Progenitor cell of endocrine pancreas (in vitro differentiated cells): ENCODE measurements around the gene KIFAP3. TPM values are rescaled to one million over a fixed set of nuclear protein-coding genes. Genes with fewer than 3 reads are reported as not detected.
"Not testable (repeated sequence)": the region's sequence is repeated elsewhere in the genome, so short reads cannot be mapped to it uniquely, and the experiment has no call there.

ENCODE experiments used
- DNase-seq: peaks from one replicate; pipeline ENCODE4 v3.0.0; 2021; ENCODE audit warnings: low spot score; ENCODE audit not compliant: unreplicated experiment
- H3K27ac Mint-ChIP-seq: 2 replicates; pipeline ENCODE4 v1.8.0; 2021; ENCODE audit warnings: mild to moderate bottlenecking, moderate library complexity, mixed read lengths
- H3K27me3 Mint-ChIP-seq: 2 replicates; pipeline ENCODE4 v1.8.0; 2021; ENCODE audit warnings: mixed read lengths
- H3K36me3 Mint-ChIP-seq: 2 replicates; pipeline ENCODE4 v1.8.0; 2022; ENCODE audit warnings: mixed read lengths; ENCODE audit not compliant: insufficient read depth
- H3K4me1 Mint-ChIP-seq: 2 replicates; pipeline ENCODE4 v1.8.0; 2021; ENCODE audit warnings: low read depth, mixed read lengths
- H3K4me3 Mint-ChIP-seq: 2 replicates; pipeline ENCODE4 v1.8.0; 2021; ENCODE audit warnings: low read depth, mild to moderate bottlenecking, moderate library complexity, mixed read lengths
- H3K9me3 Mint-ChIP-seq: 2 replicates; pipeline ENCODE4 v1.8.0; 2021; ENCODE audit warnings: low read depth, mixed read lengths
- CTCF ChIP-seq: fragments of 200-600 bp; sonication (generic); IDR thresholded peaks from one replicate; pipeline ENCODE4 v1.5.0; 2021; ENCODE audit warnings: antibody characterized with exemption, mild to moderate bottlenecking; ENCODE audit not compliant: unreplicated experiment
- total RNA-seq: library from RNA; stranded (reverse); gene quantifications from 2 replicates; pipeline ENCODE4 v1.2.1, GENCODE V29; 2021

KIFAP3 gene
- total RNA-seq, 1 donor from 2014 or later, result 24.6 TPM

- Mint-ChIP-seq H3K4me3 (no peak overlapping the region), H3K36me3 (peaks cover 1% of the 10 kb centered on the region), H3K4me1 (peaks cover 18% of the 10 kb centered on the region), H3K27ac (no peak overlapping the region), H3K27me3 (no peaks in the 10 kb centered on the region), H3K9me3 (no peaks in the 10 kb centered on the region)
- no peak for TF ChIP-seq CTCF
- DNase-seq, result no peak
Observed at GRCh38 chr1:170071378-170071777, 3.1 kb downstream of the KIFAP3 start.

DNA sequence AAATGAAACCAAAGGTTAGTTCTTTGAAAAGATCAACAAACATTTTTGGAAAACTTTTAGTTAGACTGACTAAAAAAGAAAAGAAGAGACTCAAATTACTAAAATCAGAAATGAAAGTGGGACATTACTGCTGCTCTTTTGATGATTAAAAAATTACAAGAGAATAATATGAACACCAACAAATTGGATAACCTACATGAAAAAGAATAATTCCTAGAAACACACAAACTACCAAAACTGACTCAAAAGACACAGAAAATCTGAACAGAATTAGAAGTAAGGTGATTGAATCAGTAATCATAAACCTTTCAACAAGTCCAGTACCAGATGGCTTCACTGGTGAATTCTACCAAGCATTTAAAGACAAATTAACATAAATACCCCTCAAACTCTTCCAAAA, 5.6 kb downstream of the KIFAP3 start:
- peaks cover 10% of the 10 kb centered on the region for H3K4me1 Mint-ChIP-seq
- TF ChIP-seq CTCF, result no peak
- H3K27me3 Mint-ChIP-seq, result no peaks in the 10 kb centered on the region
- no peak overlapping the region for H3K4me3 Mint-ChIP-seq
- H3K36me3 Mint-ChIP-seq, result peaks cover 1% of the 10 kb centered on the region
- no peak for DNase-seq
- H3K9me3 Mint-ChIP-seq, result no peaks in the 10 kb centered on the region
- H3K27ac Mint-ChIP-seq, result no peak overlapping the region

DNA sequence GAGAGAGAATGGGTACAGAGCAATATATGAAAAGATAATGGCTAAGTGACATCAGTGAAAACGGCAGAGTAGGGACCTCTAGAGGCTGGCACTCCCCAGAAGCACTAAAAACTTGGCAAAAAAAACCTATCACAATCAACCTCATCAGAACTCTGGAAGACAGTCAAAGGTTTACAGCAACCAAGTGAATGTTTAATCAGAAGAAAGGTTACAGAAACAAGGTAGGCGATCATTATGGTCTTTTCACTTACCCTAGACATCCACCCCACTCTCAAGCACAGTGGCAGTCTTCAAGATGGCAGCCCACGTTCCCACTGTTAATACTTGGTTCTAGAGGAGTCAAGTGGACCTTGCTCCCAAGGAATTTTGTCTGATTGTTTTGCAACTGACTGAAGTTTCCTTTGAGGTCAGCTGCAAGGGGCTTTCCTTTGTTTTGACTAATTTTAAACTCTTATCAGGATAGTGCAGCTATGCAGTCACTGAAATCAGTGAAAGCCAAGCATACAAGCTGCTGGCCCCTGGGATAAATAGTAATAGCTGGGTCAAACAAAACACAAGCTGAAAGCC, 7.2 kb downstream of the KIFAP3 start:
- H3K9me3 Mint-ChIP-seq, result peaks cover 8% of the 10 kb centered on the region
- no peak for TF ChIP-seq CTCF
- peaks cover 1% of the 10 kb centered on the region for H3K36me3 Mint-ChIP-seq
- no peak overlapping the region for H3K27ac Mint-ChIP-seq
- DNase-seq, result no peak
- no peaks in the 10 kb centered on the region for H3K27me3 Mint-ChIP-seq
- H3K4me1 Mint-ChIP-seq, result peaks cover 7% of the 10 kb centered on the region
- H3K4me3 Mint-ChIP-seq, result no peak overlapping the region

DNA sequence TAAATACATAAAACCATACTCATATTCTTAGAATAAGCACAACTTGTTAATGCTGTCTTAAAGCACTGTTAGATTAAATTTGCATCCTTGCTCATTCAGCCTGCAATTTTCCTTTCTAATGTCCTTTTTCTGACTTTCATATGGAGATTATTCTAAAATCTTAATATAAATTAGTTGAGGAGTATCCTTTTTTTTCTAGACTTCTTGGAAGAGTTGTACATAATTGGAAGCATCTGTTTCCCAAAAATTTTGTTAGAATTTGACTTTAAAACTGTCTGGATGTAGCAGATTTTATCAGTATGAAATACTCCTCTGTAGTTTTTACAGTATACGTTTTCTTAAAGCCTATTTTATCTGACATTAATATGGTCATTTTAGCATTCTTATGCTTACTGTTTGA, 9.7 kb downstream of the KIFAP3 start:
- Mint-ChIP-seq H3K4me3 (no peak overlapping the region), H3K36me3 (peaks cover 3% of the 10 kb centered on the region), H3K27ac (no peak overlapping the region), H3K9me3 (peaks cover 15% of the 10 kb centered on the region), H3K27me3 (no peaks in the 10 kb centered on the region), H3K4me1 (peaks cover 5% of the 10 kb centered on the region)
- no peak for DNase-seq
- TF ChIP-seq CTCF, result no peak

GRCh38 chr1:170063109-170063826, 11.2 kb downstream of the KIFAP3 start:
- no peak overlapping the region for H3K4me3 Mint-ChIP-seq
- no peak overlapping the region for H3K27ac Mint-ChIP-seq
- no peak for TF ChIP-seq CTCF
- H3K36me3 Mint-ChIP-seq, result peaks cover 3% of the 10 kb centered on the region
- no peak for DNase-seq
- peaks cover 15% of the 10 kb centered on the region for H3K9me3 Mint-ChIP-seq
- peaks cover 4% of the 10 kb centered on the region for H3K4me1 Mint-ChIP-seq
- H3K27me3 Mint-ChIP-seq, result no peaks in the 10 kb centered on the region

- not testable (repeated sequence) for H3K4me3 Mint-ChIP-seq, DNase-seq, H3K4me1 Mint-ChIP-seq, H3K27me3 Mint-ChIP-seq, H3K27ac Mint-ChIP-seq, H3K36me3 Mint-ChIP-seq
- peaks cover 15% of the 10 kb centered on the region for H3K9me3 Mint-ChIP-seq
Observed at GRCh38 chr1:170061676-170062075, 12.8 kb downstream of the KIFAP3 start.

DNA sequence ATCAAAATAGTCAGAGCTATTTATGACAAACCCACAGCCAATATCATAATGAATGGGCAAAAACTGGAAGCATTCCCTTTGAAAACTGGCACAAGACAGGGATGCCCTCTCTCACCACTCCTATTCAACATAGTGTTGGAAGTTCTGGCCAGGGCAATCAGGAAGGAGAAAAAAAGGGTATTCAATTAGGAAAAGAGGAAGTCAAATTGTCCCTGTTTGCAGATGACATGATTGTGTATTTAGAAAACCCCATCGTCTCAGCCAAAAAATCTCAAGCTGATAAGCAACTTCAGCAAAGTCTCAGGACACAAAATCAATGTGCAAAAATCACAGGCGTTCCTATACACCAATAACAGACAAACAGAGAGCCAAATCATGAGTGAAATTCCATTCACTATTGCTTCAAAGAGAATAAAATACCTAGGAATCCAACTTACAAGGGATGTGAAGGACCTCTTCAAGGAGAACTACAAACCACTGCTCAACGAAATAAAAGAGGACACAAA, 14.4 kb downstream of the KIFAP3 start:
- DNase-seq, H3K4me1 Mint-ChIP-seq, H3K36me3 Mint-ChIP-seq, H3K27ac Mint-ChIP-seq, H3K27me3 Mint-ChIP-seq, H3K4me3 Mint-ChIP-seq: not testable (repeated sequence)
- H3K9me3 Mint-ChIP-seq, result peaks cover 15% of the 10 kb centered on the region
